GM12878 (cell line): ENCODE measurements around the gene NCAM2. TPM values are rescaled to one million over a fixed set of nuclear protein-coding genes. Genes with fewer than 3 reads are reported as not detected.

Experiments
- ATAC-seq: fragments of 200-7000 bp; cut with Tn5 transposase; 3 replicates; pipeline ENCODE4 v1.9.1; 2020; ENCODE audit warnings: mild to moderate bottlenecking, moderate library complexity
- BruUV-seq: library from RNA; stranded (reverse); fragments of 400-500 nt; replicated peaks from 2 replicates; lab custom pipeline; 2021; lab: Mats Ljungman, UMichigan
- CTCF ChIA-PET: fragments of 300-600 bp; sonication (Branson Sonifier 250); formaldehyde crosslinking; extraction: SDS; loops from one replicate; lab custom pipeline; 2021; ENCODE audit warnings: inconsistent platforms; lab: Yijun Ruan, JAX
- POLR2A ChIA-PET: fragments of 350-600 bp; formaldehyde crosslinking; extraction: SDS; loops from one replicate; lab custom pipeline; 2021; ENCODE audit warnings: inconsistent platforms; lab: Charles Lee
- RAD21 ChIA-PET: fragments of 300-600 bp; sonication (Branson Sonifier 250); formaldehyde crosslinking; loops from one replicate; lab custom pipeline; 2023; ENCODE audit warnings: antibody characterized with exemption; ENCODE audit not compliant: unreplicated experiment; lab: Charles Lee
- SMC1A ChIA-PET: fragments of 300-600 bp; sonication (Branson Sonifier 250); formaldehyde crosslinking; loops from one replicate; lab custom pipeline; 2023; ENCODE audit not compliant: unreplicated experiment, uncharacterized antibody; lab: Charles Lee
- DNase-seq: peaks from one replicate; pipeline ENCODE4 v3.0.0-alpha.2; 2011; ENCODE audit warnings: low read depth, low spot score
- FAIRE-seq: peaks from 3 replicates; lab custom pipeline; 2011; peaks lifted over from hg19 to GRCh38; lab: Jason Lieb, UNC
- H2AFZ ChIP-seq: 2 replicates; pipeline ENCODE4 v1.6.0; 2011; ENCODE audit warnings: low read depth, low read length, control low read depth; ENCODE audit not compliant: control insufficient read depth
- H3K27ac ChIP-seq: 2 replicates; pipeline ENCODE4 v1.5.1; 2011; ENCODE audit warnings: control low read depth; ENCODE audit not compliant: control insufficient read depth, insufficient read depth
- H3K27me3 ChIP-seq, 2 experiments: replicated peaks in 1 of 2; 2 replicates each; pipeline versions ENCODE4 v1.6.0 to v1.6.1; 2011; ENCODE audit warnings: low read length in 1 of 2; ENCODE audit not compliant: control insufficient read depth in 2 of 2, insufficient read depth in 2 of 2
- H3K36me3 ChIP-seq, 2 experiments: 2 replicates each; pipeline ENCODE4 v1.5.1; 2011; ENCODE audit warnings: low read length in 1 of 2; ENCODE audit not compliant: control insufficient read depth in 2 of 2, insufficient read depth in 2 of 2
- H3K4me1 ChIP-seq: 2 replicates; pipeline ENCODE4 v1.6.1; 2011; ENCODE audit warnings: mild to moderate bottlenecking, low read length, moderate library complexity, mixed read lengths; ENCODE audit not compliant: control insufficient read depth, insufficient read depth
- H3K4me2 ChIP-seq: 2 replicates; pipeline ENCODE4 v1.6.0; 2011; ENCODE audit warnings: control low read depth; ENCODE audit not compliant: control insufficient read depth, insufficient read depth
- H3K4me3 ChIP-seq: fragments of 200-600 bp; sonication (generic); 2 replicates; pipeline ENCODE4 v1.5.1; 2016
- H3K79me2 ChIP-seq: 2 replicates; pipeline ENCODE4 v1.6.0; 2011; ENCODE audit warnings: low read length; ENCODE audit not compliant: control insufficient read depth, insufficient read depth
- H3K9ac ChIP-seq: 2 replicates; pipeline ENCODE4 v1.8.0; 2011; ENCODE audit warnings: low read length, control low read depth, mixed read lengths; ENCODE audit not compliant: control insufficient read depth, insufficient read depth
- H3K9me3 ChIP-seq: replicated peaks from 3 replicates; pipeline ENCODE4 v1.5.1; 2011; ENCODE audit warnings: mild to moderate bottlenecking, low read length; ENCODE audit not compliant: control insufficient read depth, insufficient read depth
- H4K20me1 ChIP-seq: 2 replicates; pipeline ENCODE4 v1.6.0; 2011; ENCODE audit not compliant: control insufficient read depth, insufficient read depth
- CUX1 ChIP-seq: IDR thresholded peaks from 2 replicates; pipeline ENCODE4 v1.6.1; 2012; ENCODE audit warnings: improper control_type of control experiment, low read depth, low read length; ENCODE audit not compliant: insufficient replicate concordance
- PBX3 ChIP-seq: IDR thresholded peaks from 2 replicates; pipeline ENCODE4 v1.6.1; 2011; ENCODE audit warnings: mild to moderate bottlenecking, low read depth, low read length, moderate library complexity; ENCODE audit not compliant: insufficient replicate concordance
- ZBTB11 ChIP-seq: fragments of 450-650 bp; formaldehyde crosslinking; IDR thresholded peaks from 2 replicates; pipeline ENCODE4 v1.5.0; 2022; ENCODE audit warnings: mild to moderate bottlenecking, missing genetic modification characterization
- WGBS: methylation state at CpG from one replicate; pipeline ENCODE4 v1.1.6; 2016; ENCODE audit warnings: low lambda C conversion rate; ENCODE audit not compliant: insufficient replicate concordance, insufficient coverage; ENCODE audit errors: missing lambda C conversion rate; 5-methylcytosine and 5-hydroxymethylcytosine counted together
- in situ Hi-C: fragments of 300-500 bp; cut with MboI; formaldehyde crosslinking; loops from 9 replicates; pipeline ENCODE4 v1.14.3; 2018; ENCODE audit warnings: mixed read lengths
- intact Hi-C: fragments of 100-400 bp; cut with micrococcal nuclease; formaldehyde crosslinking; loops from one replicate; pipeline ENCODE4 v1.14.2; 2022; ENCODE audit not compliant: unreplicated experiment
- polyA plus RNA-seq, 11 experiments: library from polyadenylated mRNA; depleted of rRNA in 4 of 11; unstranded in 6 of 11; stranded (reverse) in 5 of 11; fragments of >200 nt; fragmentation: Nextera tagmentation in 4 of 11; fragmentation: Illumina TruSeq in 1 of 11; extraction: Ambion mirVana in 4 of 11; extraction: Trizol in 1 of 11; gene quantifications; 1 replicate in 1 of 11; 2 replicates in 10 of 11; pipeline versions ENCODE4 v1.2.1 to v1.2.3, GENCODE V29; 2011 to 2016; ENCODE audit warnings: inconsistent platforms in 2 of 11, missing spikeins in 2 of 11, low read depth in 1 of 11
- total RNA-seq, 4 experiments: library from RNA; depleted of rRNA in 3 of 4; stranded (reverse); fragments of >200 nt in 3 of 4; fragmentation: Illumina TruSeq in 1 of 4; extraction: Trizol in 1 of 4; gene quantifications; 2 replicates each; pipeline versions ENCODE4 v1.2.1 to v1.2.3, GENCODE V29; 2013 to 2021

Gene NCAM2
- total and polyA plus RNA-seq, 10 of the 15 experiments (the other 5 are each of a cell fraction or from before 2014, with no cell fraction given): 0.23 to 0.27 TPM; not detected in 8

GRCh38 chr21:21324297-21324696 lies 326.1 kb downstream of the NCAM2 start:
- Histone ChIP-seq H3K9ac (no peak overlapping the region), H2AFZ (no peak overlapping the region), H3K79me2 (no peaks in the 10 kb centered on the region), H3K4me1 (no peaks in the 10 kb centered on the region), H3K9me3 (no peaks in the 10 kb centered on the region), H4K20me1 (no peaks in the 10 kb centered on the region), H3K27ac (no peak overlapping the region), H3K36me3 (no peaks in the 10 kb centered on the region), H3K4me3 (no peak overlapping the region), H3K4me2 (no peak overlapping the region), H3K27me3 (no peaks in the 10 kb centered on the region)
- WGBS: 31% methylated on average over 5 of the region's 5 CpGs
- intact Hi-C loops (no loop called here), in situ Hi-C loops (no loop called here)
- DNase-seq (no peak), ATAC-seq (no peak), FAIRE-seq (no peak)
- ChIA-PET SMC1A (no interaction called here), RAD21 (no interaction called here), POLR2A (no interaction called here), CTCF (no interaction called here)
- no peak for TF ChIP-seq PBX3
- TF ChIP-seq ZBTB11: no peak
- TF ChIP-seq CUX1: no peak
- no TSS peak for BruUV-seq
